GM21360 (cell line): ENCODE measurements around the gene SEC22C.

Experiments used
- ATAC-seq: cut with Tn5 transposase; IDR thresholded peaks from one replicate; pipeline ENCODE4 v1.9.1; 2021; ENCODE audit warnings: mild to moderate bottlenecking, moderate library complexity; ENCODE audit not compliant: unreplicated experiment

SEC22C gene

DNA sequence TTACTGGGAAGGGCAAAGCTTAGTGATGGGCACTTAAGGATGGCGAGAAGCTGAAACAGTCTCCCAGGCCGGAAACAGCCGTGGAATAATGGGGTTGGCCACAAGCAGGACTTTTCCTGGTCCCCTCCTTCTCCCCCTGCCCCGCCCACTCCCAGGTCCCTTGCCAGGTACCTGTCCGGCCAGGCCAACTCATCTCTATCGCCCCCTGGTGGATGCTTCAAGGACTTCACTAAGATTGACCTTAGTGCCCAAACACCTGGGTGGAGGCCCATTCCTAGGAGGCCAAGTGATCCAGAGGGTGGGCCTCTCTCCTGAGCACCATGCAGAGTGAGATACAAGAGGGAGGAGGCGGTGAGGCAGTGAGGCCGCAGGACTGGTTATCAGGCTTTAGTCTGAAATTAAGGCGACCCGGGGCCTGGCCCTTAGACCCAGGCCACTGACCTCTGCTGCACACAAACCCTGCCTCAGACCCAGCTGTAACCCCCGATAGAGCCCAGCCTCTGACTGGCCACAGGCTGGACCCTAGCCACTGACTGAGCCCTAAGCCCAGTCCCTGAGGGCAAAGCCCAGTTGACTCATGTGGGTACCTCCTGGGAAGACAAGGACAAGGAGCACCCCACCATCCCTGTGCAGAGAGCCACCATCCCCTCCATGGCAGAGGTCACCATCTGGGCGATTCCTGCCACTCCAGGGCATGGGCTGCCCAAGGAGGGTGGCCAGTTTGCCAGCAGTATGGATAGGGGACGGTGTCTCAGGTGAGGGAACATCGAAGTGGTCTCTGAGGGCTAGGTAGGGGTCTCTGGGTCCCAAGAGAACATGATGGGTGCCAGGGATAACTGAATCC lies 41.7 kb downstream of the SEC22C start:
- ATAC-seq, result no peak

DNA sequence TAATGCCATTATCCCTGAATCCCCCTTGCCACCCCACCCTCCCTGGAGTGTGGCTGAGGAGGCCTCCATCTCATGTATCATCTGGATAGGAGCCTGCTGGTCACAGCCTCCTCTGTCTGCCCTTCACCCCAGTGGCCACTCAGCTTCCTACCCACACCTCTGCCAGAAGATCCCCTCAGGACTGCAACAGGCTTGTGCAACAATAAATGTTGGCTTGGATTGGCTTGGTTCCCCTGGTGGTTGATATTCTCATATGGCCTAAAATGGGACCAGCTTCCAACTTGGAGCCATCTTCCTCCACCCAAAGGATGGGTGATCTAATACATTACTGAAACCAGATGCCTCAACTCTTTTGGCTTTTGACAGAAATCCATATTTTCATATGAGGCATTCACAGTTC lies 44.4 kb downstream of the SEC22C start:
- ATAC-seq, result no peak

DNA sequence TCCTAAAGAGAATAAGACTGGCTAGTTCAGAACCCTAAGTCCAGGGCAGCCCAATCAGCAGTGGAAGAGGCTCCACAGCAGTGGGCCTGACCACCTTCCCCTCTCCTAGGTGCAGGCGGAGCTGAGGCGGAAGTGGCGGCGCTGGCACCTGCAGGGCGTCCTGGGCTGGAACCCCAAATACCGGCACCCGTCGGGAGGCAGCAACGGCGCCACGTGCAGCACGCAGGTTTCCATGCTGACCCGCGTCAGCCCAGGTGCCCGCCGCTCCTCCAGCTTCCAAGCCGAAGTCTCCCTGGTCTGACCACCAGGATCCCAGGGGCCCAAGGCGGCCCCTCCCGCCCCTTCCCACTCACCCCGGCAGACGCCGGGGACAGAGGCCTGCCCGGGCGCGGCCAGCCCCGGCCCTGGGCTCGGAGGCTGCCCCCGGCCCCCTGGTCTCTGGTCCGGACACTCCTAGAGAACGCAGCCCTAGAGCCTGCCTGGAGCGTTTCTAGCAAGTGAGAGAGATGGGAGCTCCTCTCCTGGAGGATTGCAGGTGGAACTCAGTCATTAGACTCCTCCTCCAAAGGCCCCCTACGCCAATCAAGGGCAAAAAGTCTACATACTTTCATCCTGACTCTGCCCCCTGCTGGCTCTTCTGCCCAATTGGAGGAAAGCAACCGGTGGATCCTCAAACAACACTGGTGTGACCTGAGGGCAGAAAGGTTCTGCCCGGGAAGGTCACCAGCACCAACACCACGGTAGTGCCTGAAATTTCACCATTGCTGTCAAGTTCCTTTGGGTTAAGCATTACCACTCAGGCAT lies 45.6 kb downstream of the SEC22C start:
- no peak for ATAC-seq

DNA sequence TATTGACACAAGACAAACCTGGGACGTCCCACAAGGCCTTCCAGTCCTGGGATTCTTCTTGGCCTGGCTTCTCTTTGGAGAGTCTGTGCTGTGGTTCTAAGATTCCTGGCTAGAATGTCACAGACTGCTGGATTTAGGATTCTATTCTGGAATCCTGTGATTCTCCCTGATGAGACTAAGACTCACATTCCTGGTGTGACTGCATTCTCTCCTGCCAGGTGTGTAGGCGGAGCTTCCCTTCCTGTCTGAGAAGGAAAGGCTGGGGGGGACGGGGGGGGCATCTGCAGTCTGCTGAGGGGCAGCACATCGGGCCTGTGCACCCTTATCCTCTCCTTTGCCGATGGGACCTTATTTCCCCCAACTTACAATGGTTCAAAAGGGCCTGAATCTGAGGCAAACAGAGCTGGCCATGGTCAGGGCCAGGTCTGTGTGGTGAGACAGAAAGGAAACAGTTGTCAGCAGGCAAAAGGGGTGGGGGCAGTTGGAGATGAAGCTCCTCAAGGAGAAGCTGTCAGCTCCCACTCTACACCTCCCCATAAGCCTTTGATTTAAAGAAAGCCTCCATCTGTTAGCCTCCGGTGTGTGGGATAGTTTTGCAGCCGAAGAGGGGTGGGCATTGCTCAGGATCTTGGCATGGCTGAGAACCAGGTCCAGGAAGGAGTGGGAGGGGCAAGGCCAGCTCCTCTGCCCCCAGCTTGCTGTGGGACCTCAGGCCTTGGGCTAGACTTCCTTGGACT lies 48.4 kb downstream of the SEC22C start:
- ATAC-seq, result no peak

DNA sequence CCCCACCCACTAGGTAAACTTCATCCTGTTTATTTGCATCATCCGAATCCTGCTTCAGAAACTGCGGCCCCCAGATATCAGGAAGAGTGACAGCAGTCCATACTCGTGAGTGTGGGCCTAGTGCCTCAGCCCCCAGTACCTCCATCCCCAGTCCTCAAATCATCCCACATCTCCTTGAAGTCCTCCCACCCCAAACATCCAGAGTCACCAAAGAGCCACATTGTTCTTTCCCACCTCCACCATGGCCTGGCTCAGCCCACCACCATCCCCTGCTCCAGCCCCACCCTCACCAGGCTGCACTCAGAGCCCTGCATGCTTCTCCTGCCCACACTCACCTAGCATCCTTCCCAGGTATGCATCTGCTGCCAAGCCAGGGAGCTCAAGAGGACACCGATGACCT lies 49.5 kb downstream of the SEC22C start:
- no peak for ATAC-seq

DNA sequence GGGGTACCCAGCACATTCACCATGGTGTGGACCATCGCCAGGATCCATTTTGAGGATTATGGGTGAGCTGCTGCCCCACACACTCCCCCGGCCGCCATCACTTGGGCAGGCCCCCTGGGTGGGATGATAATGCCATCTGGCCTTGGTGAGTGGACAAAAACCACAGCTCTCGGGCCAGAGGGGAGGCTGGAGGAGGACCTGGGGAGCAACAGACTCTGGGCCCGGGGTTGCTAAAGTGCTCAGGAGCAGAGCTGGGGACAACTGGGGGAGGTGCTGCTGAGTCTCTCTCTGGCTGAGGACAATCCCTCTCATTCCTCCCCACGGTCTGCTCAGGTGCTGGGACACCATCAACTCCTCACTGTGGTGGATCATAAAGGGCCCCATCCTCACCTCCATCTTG lies 50.3 kb downstream of the SEC22C start:
- no peak for ATAC-seq

DNA sequence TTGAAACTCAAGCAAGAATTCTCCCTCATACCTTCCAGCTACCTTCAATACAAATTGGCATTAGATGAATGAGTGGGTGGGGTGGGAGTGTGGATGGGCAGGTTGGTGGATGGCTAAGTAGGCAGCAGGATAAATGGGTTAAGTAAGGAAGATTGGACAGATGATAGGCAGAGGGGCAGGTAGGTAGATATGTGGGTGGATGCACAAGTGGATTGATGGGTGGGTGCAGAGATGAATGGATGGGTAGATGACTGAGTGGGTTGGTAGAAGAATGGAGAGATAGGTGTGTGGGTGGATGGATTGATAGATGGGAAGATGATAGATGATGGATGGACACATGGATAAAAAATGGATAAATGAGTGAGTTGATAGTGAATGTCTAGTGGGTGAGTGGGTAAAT lies 51.7 kb downstream of the SEC22C start:
- ATAC-seq, result no peak

DNA sequence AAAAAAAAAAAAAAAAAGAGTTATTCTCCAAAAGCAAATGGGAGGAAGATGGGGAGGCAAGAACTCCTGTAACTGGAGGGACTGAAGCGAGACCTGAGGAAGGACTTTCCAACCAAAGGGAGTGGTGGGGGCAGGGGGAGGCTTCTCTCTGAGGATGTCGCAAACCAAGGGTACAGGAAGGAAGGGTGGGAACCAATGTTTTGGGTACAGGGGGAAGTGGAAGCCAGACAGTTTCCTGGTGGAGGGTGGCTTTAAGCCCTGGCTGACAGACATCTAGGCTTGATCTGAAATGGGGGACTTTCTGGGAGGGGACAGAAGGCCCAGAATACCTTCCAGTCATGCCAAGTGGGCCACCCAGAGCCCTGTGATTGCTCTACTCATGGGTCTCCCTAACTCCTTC lies 52.3 kb downstream of the SEC22C start:
- ATAC-seq, result no peak

DNA sequence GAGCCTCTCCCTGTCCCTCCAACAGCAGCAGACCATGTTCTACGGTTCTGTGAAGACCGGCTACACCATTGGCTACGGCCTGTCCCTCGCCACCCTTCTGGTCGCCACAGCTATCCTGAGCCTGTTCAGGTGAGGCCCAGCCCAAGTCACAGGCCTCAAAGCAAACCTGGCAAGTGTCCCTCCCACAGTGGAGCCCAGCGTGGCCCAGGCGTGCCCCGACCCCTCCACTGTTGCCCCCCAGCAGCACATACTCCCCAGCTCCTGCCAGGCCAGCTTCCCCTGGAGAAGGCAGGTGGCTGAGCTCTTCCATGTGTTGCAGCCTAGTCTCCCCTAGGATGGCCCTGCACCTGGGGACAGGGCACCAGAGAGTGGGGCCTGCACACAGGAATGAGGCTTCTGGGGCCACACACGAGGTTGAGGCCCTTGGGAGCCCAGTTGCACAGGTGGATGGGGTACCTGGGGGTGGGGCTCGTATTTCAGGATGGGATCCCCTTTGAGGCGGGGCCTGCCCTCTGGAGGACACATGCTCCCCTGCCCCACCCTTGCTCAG lies 54.3 kb downstream of the SEC22C start:
- ATAC-seq, result no peak

DNA sequence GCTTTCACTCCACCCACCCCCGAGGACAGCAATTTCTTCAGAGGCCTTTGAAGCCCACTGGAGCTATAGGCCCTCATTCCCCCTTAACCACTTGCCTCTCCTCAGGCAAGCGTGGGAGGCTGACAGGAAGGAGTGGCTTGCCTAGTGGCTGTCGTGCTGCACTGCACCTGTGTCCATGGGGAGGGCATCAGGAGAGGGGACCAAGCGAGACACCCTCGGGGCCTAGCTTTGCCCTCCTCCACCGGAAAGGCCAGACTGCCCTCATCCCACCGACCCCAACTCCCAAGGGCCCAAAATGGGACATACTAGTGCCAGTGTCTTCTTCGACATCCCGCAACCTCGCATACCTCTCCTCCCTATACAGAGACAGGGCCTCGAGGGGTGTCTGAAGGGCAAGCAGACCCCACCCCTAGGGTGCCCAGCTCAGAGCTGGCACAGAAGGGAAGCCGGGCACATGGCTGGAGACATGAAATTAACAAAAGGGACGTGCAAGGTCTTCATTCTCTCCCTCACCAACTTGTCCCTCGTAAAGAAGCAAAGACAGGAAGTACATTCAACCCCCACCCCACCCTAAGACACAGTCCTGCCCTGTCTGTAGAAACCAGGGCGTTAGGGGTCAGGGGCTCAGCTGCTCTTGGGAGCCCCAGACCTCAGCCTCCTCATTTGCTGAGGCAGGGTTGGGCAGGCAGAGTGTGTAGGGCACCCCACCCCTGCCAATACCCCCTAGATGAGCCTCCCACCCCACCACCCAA lies 55.0 kb downstream of the SEC22C start:
- no peak for ATAC-seq

DNA sequence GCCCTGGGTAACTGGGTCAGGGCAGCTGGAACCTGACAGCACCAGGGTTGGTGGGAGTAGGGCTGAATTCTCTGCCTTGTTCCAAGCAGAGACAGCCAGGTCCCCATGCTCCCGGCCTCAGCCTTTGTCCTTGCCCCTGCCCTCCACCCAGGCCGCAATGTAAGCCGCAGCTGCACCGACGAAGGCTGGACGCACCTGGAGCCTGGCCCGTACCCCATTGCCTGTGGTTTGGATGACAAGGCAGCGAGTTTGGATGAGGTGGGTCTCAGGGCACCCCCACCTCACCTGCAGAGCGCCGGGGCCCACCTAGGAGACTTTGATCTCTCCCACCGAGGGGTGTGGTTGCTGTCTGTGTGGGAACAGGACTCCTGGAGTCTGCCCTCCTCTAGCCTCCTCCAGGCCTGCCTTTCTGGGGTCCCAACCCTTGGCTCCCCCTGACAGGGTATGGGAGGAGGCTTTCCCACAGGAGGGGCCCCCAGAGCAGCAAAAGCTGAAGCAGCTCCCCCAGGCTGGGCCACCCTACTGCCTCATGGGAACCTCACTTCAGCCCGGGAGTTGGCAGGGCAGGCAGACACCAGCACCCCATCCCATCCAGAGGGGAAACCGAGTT lies 55.9 kb downstream of the SEC22C start:
- no peak for ATAC-seq

DNA sequence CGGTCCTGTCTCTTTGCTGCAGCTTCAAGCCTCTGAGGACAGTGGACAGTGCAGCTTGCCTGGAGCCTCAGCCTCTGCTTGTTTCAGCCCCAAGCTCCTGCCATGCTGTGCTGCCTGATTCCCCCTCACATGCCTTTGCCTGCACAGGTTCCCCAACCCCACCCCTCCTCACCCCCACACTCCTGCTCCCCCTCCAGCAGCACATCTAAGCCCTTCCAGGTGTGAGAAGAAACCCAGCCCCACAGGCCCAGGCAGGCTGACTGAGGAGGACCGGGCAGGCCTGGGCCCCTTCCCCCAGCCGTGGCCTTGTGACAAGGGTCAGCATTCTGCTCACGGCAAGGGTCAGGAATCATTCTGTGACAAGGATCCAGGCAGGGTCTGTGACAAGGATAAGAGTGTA lies 56.6 kb downstream of the SEC22C start:
- ATAC-seq, result no peak

DNA sequence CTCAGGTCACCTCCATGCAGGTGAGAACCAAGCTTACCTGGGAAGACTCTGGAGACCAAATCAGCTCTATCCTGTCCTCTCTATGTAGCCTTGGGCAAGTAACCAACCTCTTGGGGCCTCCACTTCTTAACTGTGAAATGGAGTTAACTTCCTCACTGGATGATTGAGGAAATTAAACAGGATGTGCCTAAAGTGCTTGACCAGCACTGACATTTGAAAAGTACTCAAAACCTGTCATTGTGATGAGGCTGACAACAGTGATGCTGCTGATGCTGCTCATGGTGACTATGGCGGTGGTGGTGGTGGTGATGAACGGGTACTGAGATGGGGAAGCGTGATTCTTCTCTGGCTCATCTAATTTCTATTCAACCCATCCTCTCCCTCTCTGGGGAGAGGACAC lies 57.0 kb downstream of the SEC22C start:
- no peak for ATAC-seq

DNA sequence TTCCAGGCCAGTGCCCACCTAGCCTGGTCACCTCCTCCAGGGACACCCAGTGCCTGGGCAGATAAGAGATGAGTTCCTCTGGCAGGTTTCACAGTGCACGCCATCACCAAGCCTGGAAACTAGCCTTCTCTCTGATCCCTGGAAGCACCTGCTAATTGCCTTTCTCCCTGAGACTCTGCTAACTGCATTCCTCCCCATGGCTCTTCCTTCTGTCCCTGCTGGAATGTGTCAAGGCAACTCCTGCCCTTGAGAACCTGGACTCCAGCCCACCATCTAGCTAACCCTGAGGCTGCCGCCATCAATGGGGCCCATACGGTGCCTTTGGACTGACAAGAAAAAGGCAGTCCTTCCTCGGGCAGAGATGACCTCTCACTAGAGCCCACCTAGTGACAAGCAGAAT lies 60.9 kb downstream of the SEC22C start:
- ATAC-seq, result no peak

DNA sequence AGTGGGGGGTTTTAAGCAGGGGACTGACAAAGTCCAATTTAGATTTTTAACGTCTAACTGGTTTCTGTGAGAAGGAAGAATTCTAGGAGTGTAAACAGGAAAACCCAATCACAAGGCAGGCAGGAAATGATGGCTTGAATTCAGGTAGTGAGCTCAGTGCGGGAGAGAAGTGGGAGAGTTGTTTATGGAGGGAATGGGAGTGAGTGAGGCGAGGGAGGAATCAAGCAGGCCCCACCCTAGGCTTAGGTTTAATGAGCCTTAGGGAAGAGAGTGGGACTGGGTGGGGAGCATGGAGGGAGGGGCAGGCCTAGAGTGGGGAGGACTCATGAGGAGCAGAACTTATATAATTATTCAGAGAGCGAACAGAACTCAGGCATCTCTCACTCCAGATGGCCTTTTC lies 61.4 kb downstream of the SEC22C start:
- ATAC-seq, result no peak

DNA sequence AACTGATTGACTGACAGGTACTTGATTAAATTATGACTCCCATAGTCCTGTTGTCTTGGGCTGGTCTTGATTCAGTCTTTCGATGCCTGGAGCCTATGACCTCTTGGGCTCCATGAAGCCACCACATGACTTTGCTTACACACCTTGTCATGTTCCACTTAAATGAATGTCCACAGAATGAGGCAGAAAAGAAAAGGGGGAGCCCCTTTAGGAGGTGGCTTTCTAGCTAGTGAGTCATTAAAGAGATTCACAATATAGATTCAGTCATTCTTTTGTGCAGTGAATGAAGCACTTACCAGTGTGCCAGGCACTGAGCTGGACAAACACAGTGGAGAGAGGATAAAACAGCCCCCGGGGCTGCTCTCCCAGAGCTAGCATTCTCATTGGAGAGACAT lies 62.2 kb downstream of the SEC22C start:
- no peak for ATAC-seq

DNA sequence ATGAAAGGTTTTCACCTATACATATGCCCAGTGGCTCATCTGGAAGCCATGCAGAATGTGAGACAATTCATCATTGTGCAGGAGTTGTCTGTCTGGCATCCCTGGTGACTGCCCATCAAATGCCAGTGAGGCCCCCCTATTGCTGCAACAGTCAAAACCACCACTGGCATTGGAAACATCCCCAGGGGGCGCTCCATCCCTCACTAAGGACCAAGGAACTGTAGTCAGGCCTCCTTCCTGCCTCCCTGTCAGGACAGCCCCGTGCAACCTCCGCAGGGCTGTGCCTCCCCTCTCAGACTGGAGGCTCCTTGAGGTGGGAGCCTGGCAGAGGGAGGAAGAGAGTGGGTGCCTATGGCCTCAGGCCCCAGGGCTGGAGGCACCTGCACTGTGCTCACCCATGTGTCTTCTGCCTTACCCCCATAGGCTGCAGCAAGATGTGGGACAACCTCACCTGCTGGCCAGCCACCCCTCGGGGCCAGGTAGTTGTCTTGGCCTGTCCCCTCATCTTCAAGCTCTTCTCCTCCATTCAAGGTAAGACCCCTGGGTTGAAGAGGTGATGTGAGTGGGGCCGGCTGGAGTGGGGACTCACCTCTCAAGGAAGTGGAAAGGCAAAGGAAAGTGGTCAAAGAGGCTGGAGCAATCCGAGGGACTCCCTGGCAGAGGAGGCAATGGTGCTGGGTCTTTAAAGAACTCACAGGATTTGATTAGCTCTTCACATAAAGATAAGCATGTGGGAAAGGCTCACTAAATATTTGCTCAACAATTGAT lies 62.8 kb downstream of the SEC22C start:
- ATAC-seq, result no peak

DNA sequence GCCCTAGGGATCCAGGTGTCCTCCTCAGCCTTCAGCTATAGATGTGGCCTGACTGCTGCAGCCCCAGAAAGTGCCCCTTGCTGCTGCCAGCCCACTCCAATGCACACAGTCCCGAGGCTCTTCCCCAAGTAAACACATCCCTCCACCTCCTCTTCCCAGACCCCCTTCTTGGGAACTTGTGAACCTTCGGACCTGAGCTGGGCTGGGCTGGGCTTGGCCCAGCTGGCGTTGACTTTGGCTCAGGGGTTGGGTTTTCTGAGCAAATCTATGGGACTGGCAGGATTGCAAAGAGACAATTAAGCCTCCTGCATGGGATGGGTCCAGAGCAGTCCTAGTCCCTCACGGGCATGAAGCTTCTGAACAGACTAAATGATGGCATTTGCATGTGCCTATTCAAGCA lies 64.7 kb downstream of the SEC22C start:
- ATAC-seq, result no peak

DNA sequence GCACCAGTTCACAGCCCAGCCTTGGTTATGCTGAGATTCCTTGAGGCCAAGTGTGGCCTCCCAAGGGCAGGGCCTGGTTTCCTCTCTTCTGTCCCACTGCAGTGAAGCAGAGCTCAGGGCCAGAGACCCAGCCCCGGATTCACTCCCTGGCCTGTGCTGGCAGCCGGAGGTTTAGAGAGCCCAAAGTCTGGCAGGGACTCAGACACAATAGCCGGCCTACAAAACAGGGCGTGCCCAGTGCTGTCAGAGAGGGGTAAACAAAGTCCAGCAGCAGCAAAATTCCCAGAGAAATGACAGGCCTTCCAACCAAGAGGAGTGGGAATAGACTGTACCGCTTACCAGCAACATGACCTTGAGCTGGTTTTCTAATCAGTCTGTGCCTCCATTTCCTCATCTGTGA lies 65.3 kb downstream of the SEC22C start:
- ATAC-seq, result no peak
